Parathyroid adenoma (tissue), 2 donors: ENCODE results near the gene SLC35F5.
"Not testable (repeated sequence)": the region's sequence is repeated elsewhere in the genome, so short reads cannot be mapped to it uniquely, and the experiment has no call there.

ENCODE experiments used
- H2AFZ ChIP-seq: fragments of 300-600 bp; sonication (generic); one replicate; pipeline ENCODE4 v1.7.0; 2017; ENCODE audit warnings: antibody characterized with exemption, mild to moderate bottlenecking
- H3K27ac ChIP-seq: fragments of 300-600 bp; sonication (generic); one replicate; pipeline ENCODE4 v1.7.0; 2017
- H3K27me3 ChIP-seq: fragments of 300-600 bp; sonication (generic); one replicate; pipeline ENCODE4 v1.7.0; 2017; ENCODE audit warnings: low read length; ENCODE audit not compliant: control insufficient read depth, insufficient read depth
- H3K36me3 ChIP-seq: fragments of 300-600 bp; sonication (generic); one replicate; pipeline ENCODE4 v1.7.0; 2017; ENCODE audit warnings: low read length; ENCODE audit not compliant: control insufficient read depth, insufficient read depth
- H3K4me1 ChIP-seq: fragments of 300-600 bp; sonication (generic); one replicate; pipeline ENCODE4 v1.7.0; 2017; ENCODE audit warnings: control low read depth
- H3K4me2 ChIP-seq: fragments of 300-600 bp; sonication (generic); one replicate; pipeline ENCODE4 v1.7.0; 2017; ENCODE audit warnings: low read length
- H3K4me3 ChIP-seq: fragments of 300-600 bp; sonication (generic); one replicate; pipeline ENCODE4 v1.7.0; 2017; ENCODE audit warnings: low read depth, low read length
- H3K79me2 ChIP-seq: fragments of 300-600 bp; sonication (generic); one replicate; pipeline ENCODE4 v1.7.0; 2017; ENCODE audit warnings: control low read depth
- H3K9ac ChIP-seq: fragments of 300-600 bp; sonication (generic); one replicate; pipeline ENCODE4 v1.7.0; 2017; ENCODE audit warnings: mild to moderate bottlenecking
- H3K9me3 ChIP-seq: fragments of 300-600 bp; sonication (generic); one replicate; pipeline ENCODE4 v1.7.0; 2017; ENCODE audit warnings: low read length; ENCODE audit not compliant: control insufficient read depth
- TF ChIP-seq, protein P1 (sequence below): fragments of 300-600 bp; sonication (generic); IDR thresholded peaks from one replicate; pipeline ENCODE4 v1.7.0; 2017; ENCODE audit warnings: antibody characterized with exemption, mild to moderate bottlenecking
- donor health status: primary hyperparathyroidism.

Gene SLC35F5

DNA sequence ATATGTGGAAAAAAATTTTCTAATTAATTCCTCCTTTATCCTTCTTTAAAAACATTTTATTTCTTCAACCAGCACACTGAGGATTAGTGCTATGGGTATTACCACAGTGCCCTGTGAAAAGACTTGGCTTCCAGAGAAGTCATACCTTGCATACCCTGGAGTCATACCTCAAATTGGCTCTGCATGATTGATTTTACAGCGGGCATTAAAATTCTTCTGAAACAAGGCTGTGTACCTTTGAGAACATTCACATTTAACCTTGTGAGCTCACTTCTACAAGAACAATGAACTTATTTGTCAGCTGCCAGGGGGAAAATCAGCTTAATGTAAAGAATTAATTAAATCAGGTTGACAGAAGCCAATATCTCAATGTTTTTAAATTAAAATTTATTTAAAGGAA lies 44.6 kb downstream of the SLC35F5 start:
- Histone ChIP-seq H3K9ac (no peak overlapping the region), H3K4me2 (no peak overlapping the region), H3K9me3 (no peaks in the 10 kb centered on the region), H3K4me3 (no peak overlapping the region), H3K4me1 (no peaks in the 10 kb centered on the region), H3K79me2 (no peaks in the 10 kb centered on the region), H3K36me3 (no peaks in the 10 kb centered on the region), H2AFZ (no peak overlapping the region), H3K27ac (no peak overlapping the region), H3K27me3 (no peaks in the 10 kb centered on the region)
- TF ChIP-seq, protein P1, sequence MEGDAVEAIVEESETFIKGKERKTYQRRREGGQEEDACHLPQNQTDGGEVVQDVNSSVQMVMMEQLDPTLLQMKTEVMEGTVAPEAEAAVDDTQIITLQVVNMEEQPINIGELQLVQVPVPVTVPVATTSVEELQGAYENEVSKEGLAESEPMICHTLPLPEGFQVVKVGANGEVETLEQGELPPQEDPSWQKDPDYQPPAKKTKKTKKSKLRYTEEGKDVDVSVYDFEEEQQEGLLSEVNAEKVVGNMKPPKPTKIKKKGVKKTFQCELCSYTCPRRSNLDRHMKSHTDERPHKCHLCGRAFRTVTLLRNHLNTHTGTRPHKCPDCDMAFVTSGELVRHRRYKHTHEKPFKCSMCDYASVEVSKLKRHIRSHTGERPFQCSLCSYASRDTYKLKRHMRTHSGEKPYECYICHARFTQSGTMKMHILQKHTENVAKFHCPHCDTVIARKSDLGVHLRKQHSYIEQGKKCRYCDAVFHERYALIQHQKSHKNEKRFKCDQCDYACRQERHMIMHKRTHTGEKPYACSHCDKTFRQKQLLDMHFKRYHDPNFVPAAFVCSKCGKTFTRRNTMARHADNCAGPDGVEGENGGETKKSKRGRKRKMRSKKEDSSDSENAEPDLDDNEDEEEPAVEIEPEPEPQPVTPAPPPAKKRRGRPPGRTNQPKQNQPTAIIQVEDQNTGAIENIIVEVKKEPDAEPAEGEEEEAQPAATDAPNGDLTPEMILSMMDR: no peak

DNA sequence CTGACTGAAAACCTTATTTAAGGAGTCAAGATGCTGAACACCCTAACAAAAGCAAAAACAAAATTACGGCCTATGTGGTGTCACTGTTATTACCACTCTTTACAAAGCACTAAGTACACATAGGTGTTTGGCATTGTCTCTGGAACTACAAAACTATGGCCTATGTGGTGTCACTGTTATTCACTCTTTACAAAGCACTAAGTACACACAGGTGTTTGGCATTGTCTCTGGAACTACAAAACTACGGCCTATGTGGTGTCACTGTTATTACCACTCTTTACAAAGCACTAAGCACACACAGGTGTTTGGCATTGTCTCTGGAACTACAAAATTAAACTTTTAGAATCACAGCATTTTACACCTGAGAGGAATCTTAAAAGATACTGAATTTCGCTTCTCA lies 47.4 kb downstream of the SLC35F5 start:
- no peaks in the 10 kb centered on the region for H3K27me3 ChIP-seq
- no peaks in the 10 kb centered on the region for H3K4me1 ChIP-seq
- no peaks in the 10 kb centered on the region for H3K36me3 ChIP-seq
- no peaks in the 10 kb centered on the region for H3K79me2 ChIP-seq
- TF ChIP-seq, protein P1: no peak
- no peak overlapping the region for H3K9ac ChIP-seq
- H3K27ac ChIP-seq: no peak overlapping the region
- H2AFZ ChIP-seq: no peak overlapping the region
- H3K9me3 ChIP-seq: no peaks in the 10 kb centered on the region
- no peak overlapping the region for H3K4me3 ChIP-seq
- H3K4me2 ChIP-seq: no peak overlapping the region

DNA sequence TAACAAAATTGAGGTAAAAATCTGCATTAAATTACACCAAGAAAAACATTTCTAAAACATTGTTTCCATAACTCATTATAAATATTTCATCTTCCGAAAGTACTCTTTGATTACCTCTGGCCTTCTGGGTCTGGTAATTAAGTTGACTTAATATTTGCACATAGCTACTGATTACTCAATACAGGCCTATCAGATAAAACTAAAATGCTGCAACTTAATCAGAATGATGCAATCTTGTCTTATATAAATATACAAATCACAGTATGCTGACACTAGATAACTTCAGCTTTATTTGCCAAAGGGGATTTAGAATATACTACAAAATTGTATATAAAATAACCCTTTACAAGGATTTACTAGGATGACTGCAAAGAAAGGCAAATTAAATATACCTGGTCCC lies 49.3 kb downstream of the SLC35F5 start:
- Histone ChIP-seq H3K27me3 (no peaks in the 10 kb centered on the region), H3K4me3 (no peak overlapping the region), H3K4me2 (no peak overlapping the region), H3K36me3 (no peaks in the 10 kb centered on the region), H3K9ac (no peak overlapping the region), H3K4me1 (no peaks in the 10 kb centered on the region), H3K27ac (no peak overlapping the region), H3K9me3 (no peaks in the 10 kb centered on the region), H3K79me2 (no peaks in the 10 kb centered on the region), H2AFZ (no peak overlapping the region)
- TF ChIP-seq, protein P1: no peak

DNA sequence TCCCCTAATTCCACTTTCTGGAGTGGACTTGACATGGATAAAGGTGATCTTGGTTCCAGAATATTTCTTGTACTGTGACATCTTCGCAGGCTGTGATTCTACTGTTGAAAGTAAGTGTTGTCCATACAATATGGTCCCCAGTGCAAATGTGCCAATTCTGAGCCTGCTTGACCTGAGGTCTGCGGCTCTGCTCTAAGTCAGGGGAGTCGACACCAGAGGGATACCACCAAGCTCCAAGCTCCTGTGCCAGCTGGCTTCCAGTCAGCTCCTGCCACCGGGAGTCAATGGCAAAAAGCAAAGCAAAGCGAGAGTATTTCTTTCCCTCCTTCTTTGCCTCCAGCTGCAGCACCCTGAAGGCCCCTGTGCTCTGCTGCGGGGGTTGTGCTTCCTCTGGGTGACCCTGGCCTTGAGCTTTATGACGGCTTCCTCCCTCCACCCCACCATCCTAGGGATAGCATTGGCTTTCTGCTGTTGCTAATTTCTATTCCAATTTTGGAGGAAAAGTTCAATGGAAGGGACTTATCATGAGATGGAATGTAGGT lies 50.4 kb downstream of the SLC35F5 start:
- Histone ChIP-seq H3K4me1 (no peaks in the 10 kb centered on the region), H3K27ac (no peak overlapping the region), H3K9me3 (no peaks in the 10 kb centered on the region), H3K27me3 (no peaks in the 10 kb centered on the region), H3K4me2 (no peak overlapping the region), H3K9ac (no peak overlapping the region), H3K79me2 (no peaks in the 10 kb centered on the region), H3K4me3 (no peak overlapping the region), H2AFZ (no peak overlapping the region), H3K36me3 (no peaks in the 10 kb centered on the region)
- TF ChIP-seq, protein P1: no peak

DNA sequence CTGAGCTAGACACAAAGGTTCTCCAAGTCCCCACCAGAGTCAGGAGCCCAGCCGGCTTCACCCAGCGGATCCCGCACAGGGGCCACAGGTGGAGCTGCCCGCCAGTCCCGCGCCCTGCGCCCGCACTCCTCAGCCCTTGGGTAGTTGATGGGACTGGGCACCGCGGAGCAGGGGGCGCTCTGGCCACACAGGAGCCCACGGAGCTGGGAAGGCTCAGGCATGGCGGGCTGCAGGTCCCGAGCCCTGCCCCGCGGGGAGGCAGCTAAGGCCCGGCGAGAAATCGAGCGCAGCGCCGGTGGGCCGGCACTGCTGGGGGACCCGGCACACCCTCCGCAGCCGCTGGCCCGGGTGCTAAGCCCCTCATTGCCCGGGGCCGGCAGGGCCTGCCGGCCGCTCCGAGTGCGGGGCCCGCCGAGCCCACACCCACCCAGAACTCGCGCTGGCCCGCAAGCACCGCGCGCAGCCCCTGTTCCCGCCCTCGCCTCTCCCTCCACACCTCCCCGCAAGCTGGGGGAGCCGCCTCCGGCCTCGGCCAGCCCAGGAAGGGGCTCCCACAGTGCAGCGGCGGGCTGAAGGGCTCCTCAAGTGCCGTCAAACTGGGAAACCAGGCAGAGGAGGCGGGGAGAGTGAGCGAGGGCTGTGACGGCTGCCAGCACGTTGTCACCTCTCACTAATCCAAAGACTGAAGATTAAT lies 52.0 kb downstream of the SLC35F5 start:
- not testable (repeated sequence) for H3K9ac ChIP-seq, H2AFZ ChIP-seq, H3K4me3 ChIP-seq, H3K9me3 ChIP-seq, H3K4me1 ChIP-seq, H3K36me3 ChIP-seq, H3K27me3 ChIP-seq, H3K4me2 ChIP-seq, H3K79me2 ChIP-seq, H3K27ac ChIP-seq
